CD4-positive, alpha-beta T cell treated with Interleukin-6 at 100 ng/mL for 8 hours (primary cell): ENCODE results near the gene ZDHHC11B.
"Not testable (repeated sequence)": the region's sequence is repeated elsewhere in the genome, so short reads cannot be mapped to it uniquely, and the experiment has no call there.

Experiments used
- DNase-seq: peaks from one replicate; pipeline ENCODE4 v3.0.0-alpha.2; 2020; ENCODE audit warnings: mixed read lengths, low spot score

Gene ZDHHC11B

GRCh38 chr5:784428-785177 is at the start of gene ZDHHC11B:
ZDHHC11B (minus strand) TSS chr5:784729; CDS start chr5:766919, 17,810 bp downstream.
- peak; percentile 90 for DNase-seq

GRCh38 chr5:834013-834412 is 49.5 kb upstream of the ZDHHC11B start:
- DNase-seq: not testable (repeated sequence)

- DNase-seq: not testable (repeated sequence)
Measured at GRCh38 chr5:828194-828593, 43.7 kb upstream of the ZDHHC11B start.

GRCh38 chr5:825544-825943 is 41.0 kb upstream of the ZDHHC11B start:
- DNase-seq: not testable (repeated sequence)

- no peak for DNase-seq
Measured at GRCh38 chr5:821504-821903, 37.0 kb upstream of the ZDHHC11B start.

GRCh38 chr5:820245-820644 is 35.7 kb upstream of the ZDHHC11B start:
- no peak for DNase-seq

- no peak for DNase-seq
Measured at GRCh38 chr5:819078-819477, 34.5 kb upstream of the ZDHHC11B start.

GRCh38 chr5:816176-816575 is 31.6 kb upstream of the ZDHHC11B start:
- DNase-seq: no peak

GRCh38 chr5:815449-815848 is 30.9 kb upstream of the ZDHHC11B start:
- DNase-seq: no peak

GRCh38 chr5:813575-813974 is 29.0 kb upstream of the ZDHHC11B start:
- not testable (repeated sequence) for DNase-seq

- not testable (repeated sequence) for DNase-seq
Measured at GRCh38 chr5:811384-811783, 26.9 kb upstream of the ZDHHC11B start.

- DNase-seq: not testable (repeated sequence)
Measured at GRCh38 chr5:807719-808514, 23.4 kb upstream of the ZDHHC11B start.

- no peak for DNase-seq
Measured at GRCh38 chr5:801472-801871, 16.9 kb upstream of the ZDHHC11B start.

- not testable (repeated sequence) for DNase-seq
Measured at GRCh38 chr5:801055-801454, 16.5 kb upstream of the ZDHHC11B start.

GRCh38 chr5:798505-799138 is 14.1 kb upstream of the ZDHHC11B start:
- not testable (repeated sequence) for DNase-seq

GRCh38 chr5:797986-798385 is 13.5 kb upstream of the ZDHHC11B start:
- DNase-seq: not testable (repeated sequence)

GRCh38 chr5:795873-796272 is 11.3 kb upstream of the ZDHHC11B start:
- not testable (repeated sequence) for DNase-seq

GRCh38 chr5:794948-795347 is 10.4 kb upstream of the ZDHHC11B start:
- not testable (repeated sequence) for DNase-seq

- not testable (repeated sequence) for DNase-seq
Measured at GRCh38 chr5:788703-789102, 4.2 kb upstream of the ZDHHC11B start.

- not testable (repeated sequence) for DNase-seq
Measured at GRCh38 chr5:787857-788233, 3.3 kb upstream of the ZDHHC11B start.

- DNase-seq: not testable (repeated sequence)
Measured at GRCh38 chr5:787224-787856, 2.8 kb upstream of the ZDHHC11B start.

GRCh38 chr5:785181-785705 is 714 bp upstream of the ZDHHC11B start:
- not testable (repeated sequence) for DNase-seq
